HG02571 (cell line): ENCODE data around the gene PHF8.

ENCODE experiments used
- ATAC-seq: cut with Tn5 transposase; IDR thresholded peaks from one replicate; pipeline ENCODE4 v1.9.1; 2021; ENCODE audit warnings: mild to moderate bottlenecking, moderate library complexity; ENCODE audit not compliant: unreplicated experiment

PHF8 gene

GRCh38 chrX:54024350-54024749, 19.9 kb downstream of the PHF8 start:
- ATAC-seq, result no peak

GRCh38 chrX:54012830-54013500, 31.3 kb downstream of the PHF8 start:
- no peak for ATAC-seq

- no peak for ATAC-seq
These were observed 36.6 kb downstream of the PHF8 start for GRCh38 chrX:54007682-54008081.

- no peak for ATAC-seq
These were observed 46.5 kb downstream of the PHF8 start for GRCh38 chrX:53997724-53998123.

- no peak for ATAC-seq
These were observed 51.7 kb downstream of the PHF8 start for GRCh38 chrX:53992589-53992988.

GRCh38 chrX:53990171-53990570, 54.1 kb downstream of the PHF8 start:
- no peak for ATAC-seq

- ATAC-seq, result no peak
These were observed 59.4 kb downstream of the PHF8 start for GRCh38 chrX:53984895-53985294.

- no peak for ATAC-seq
These were observed 69.7 kb downstream of the PHF8 start for GRCh38 chrX:53974529-53974928.

- ATAC-seq, result no peak
These were observed 74.7 kb downstream of the PHF8 start for GRCh38 chrX:53969540-53969939.

- ATAC-seq, result no peak
These were observed 94.0 kb downstream of the PHF8 start for GRCh38 chrX:53950130-53950733.

GRCh38 chrX:53940180-53940579, 104.1 kb downstream of the PHF8 start:
- no peak for ATAC-seq

GRCh38 chrX:53939127-53939526, 105.1 kb downstream of the PHF8 start:
- ATAC-seq, result no peak

GRCh38 chrX:53930515-53931380, 113.5 kb downstream of the PHF8 start:
- no peak for ATAC-seq

GRCh38 chrX:53926030-53926429, 118.2 kb downstream of the PHF8 start:
- no peak for ATAC-seq

- no peak for ATAC-seq
These were observed 125.6 kb downstream of the PHF8 start for GRCh38 chrX:53918702-53919101.

GRCh38 chrX:53900623-53901022, 143.7 kb downstream of the PHF8 start:
- ATAC-seq, result no peak

- no peak for ATAC-seq
These were observed 149.0 kb downstream of the PHF8 start for GRCh38 chrX:53895270-53895669.
